D721Med (cell line): ENCODE results near the gene MBLAC1.

Experiments used
- DNase-seq: peaks from one replicate; pipeline ENCODE4 v3.0.0; 2011; ENCODE audit warnings: low spot score; ENCODE audit not compliant: insufficient read length
- FAIRE-seq: peaks from 2 replicates; lab custom pipeline; 2011; peaks lifted over from hg19 to GRCh38; lab: Jason Lieb, UNC
- CTCF ChIP-seq: IDR thresholded peaks from 2 replicates; pipeline ENCODE4 v1.5.1; 2012; ENCODE audit warnings: mild to moderate bottlenecking, control low read depth; ENCODE audit not compliant: insufficient read depth; ENCODE audit errors: missing control alignments

The MBLAC1 gene

GRCh38 chr7:100098913-100099312 is 27.9 kb upstream of the MBLAC1 start:
- DNase-seq (no peak), FAIRE-seq (no peak)
- TF ChIP-seq CTCF: no peak

GRCh38 chr7:100099452-100099851 is 27.3 kb upstream of the MBLAC1 start:
- DNase-seq: no peak
- FAIRE-seq: no peak
- TF ChIP-seq CTCF: no peak

GRCh38 chr7:100100420-100101015 is 26.2 kb upstream of the MBLAC1 start:
- peak; percentile 81 for DNase-seq
- no peak for TF ChIP-seq CTCF
- FAIRE-seq: no peak

- no peak for TF ChIP-seq CTCF
- DNase-seq (peak; percentile 86), FAIRE-seq (no peak)
Observed at GRCh38 chr7:100101016-100101862, 25.5 kb upstream of the MBLAC1 start, which contains the start of the genes AP4M1 and MCM7. TSS of gene AP4M1 (plus strand) at chr7:100101643. CDS start at chr7:100101715, 72 bp downstream. TSS of gene MCM7 (minus strand) at chr7:100101397. CDS start at chr7:100101294, 103 bp downstream.

GRCh38 chr7:100102950-100103840 is 23.6 kb upstream of the MBLAC1 start:
- FAIRE-seq: no peak
- TF ChIP-seq CTCF: no peak
- DNase-seq: no peak

- no peak for DNase-seq
- no peak for TF ChIP-seq CTCF
- FAIRE-seq: no peak
Observed at GRCh38 chr7:100105534-100105933, 21.2 kb upstream of the MBLAC1 start.
